SU-DHL-6 (cell line): ENCODE results near the gene GRXCR2.

Source experiments
- H2AFZ ChIP-seq: fragments of 200-600 bp; sonication (generic); 2 replicates; pipeline ENCODE4 v1.6.1; 2014; ENCODE audit warnings: low read depth, mild to moderate bottlenecking, moderate library complexity, mixed read lengths, antibody characterized with exemption, low read length; ENCODE audit not compliant: severe bottlenecking
- H3F3A ChIP-seq: fragments of 200-600 bp; shearing (Covaris generic); 2 replicates; pipeline ENCODE4 v1.6.0; 2016; ENCODE audit warnings: antibody characterized with exemption, mild to moderate bottlenecking; ENCODE audit not compliant: insufficient read depth
- H3K27ac ChIP-seq: fragments of 200-600 bp; sonication (generic); 2 replicates; pipeline ENCODE4 v1.5.1; 2016; ENCODE audit warnings: low read depth, mild to moderate bottlenecking, low read length, moderate library complexity, mixed read lengths
- H3K27me3 ChIP-seq: fragments of 200-600 bp; sonication (generic), shearing (Covaris generic); 2 replicates; pipeline ENCODE4 v1.6.0; 2014; ENCODE audit warnings: mild to moderate bottlenecking, low read length
- H3K36me3 ChIP-seq: fragments of 200-600 bp; sonication (generic); 2 replicates; pipeline ENCODE4 v1.6.1; 2014; ENCODE audit warnings: mild to moderate bottlenecking, low read length, mixed read lengths
- H3K4me2 ChIP-seq: fragments of 300-600, 200-600 bp; shearing (Covaris generic), sonication (generic); 2 replicates; pipeline ENCODE4 v1.6.0; 2014; ENCODE audit warnings: low read length, low read depth, mild to moderate bottlenecking; ENCODE audit not compliant: poor library complexity, severe bottlenecking
- H3K4me3 ChIP-seq: fragments of 200-600 bp; sonication (generic); 2 replicates; pipeline ENCODE4 v1.5.1; 2014; ENCODE audit warnings: antibody characterized with exemption, low read length, mild to moderate bottlenecking, mixed read lengths; ENCODE audit not compliant: insufficient read depth, poor library complexity, severe bottlenecking
- H3K79me2 ChIP-seq: fragments of 200-600 bp; sonication (generic); 2 replicates; pipeline ENCODE4 v1.6.1; 2014; ENCODE audit warnings: mild to moderate bottlenecking, low read length, moderate library complexity; ENCODE audit not compliant: insufficient read depth
- H3K9ac ChIP-seq: fragments of 200-600 bp; sonication (generic); 2 replicates; pipeline ENCODE4 v1.7.0; 2014; ENCODE audit warnings: mild to moderate bottlenecking, low read length
- H3K9me2 ChIP-seq: fragments of 200-600 bp; sonication (generic); replicated peaks from 2 replicates; pipeline ENCODE4 v1.6.1; 2014; ENCODE audit warnings: low read length; ENCODE audit not compliant: insufficient read depth
- H3K9me3 ChIP-seq: fragments of 200-600 bp; sonication (generic); 2 replicates; pipeline ENCODE4 v1.6.1; 2014; ENCODE audit warnings: low read length, mixed read lengths; ENCODE audit not compliant: insufficient read depth
- H4K20me1 ChIP-seq: fragments of 200-600 bp; sonication (generic); 2 replicates; pipeline ENCODE4 v1.6.1; 2014; ENCODE audit warnings: low read depth, mild to moderate bottlenecking, antibody characterized with exemption, low read length, moderate library complexity, mixed read lengths
- EZH2phosphoT487 ChIP-seq: fragments of 200-600 bp; sonication (generic), shearing (Covaris generic); conservative IDR thresholded peaks from 2 replicates; pipeline ENCODE4 v1.6.1; 2018; ENCODE audit warnings: mild to moderate bottlenecking, antibody characterized with exemption, low read length, moderate library complexity, mixed read lengths
- TF ChIP-seq, protein P1 (sequence below): fragments of 200-600 bp; sonication (generic); IDR thresholded peaks from one replicate; pipeline ENCODE4 v1.5.1; 2017; ENCODE audit warnings: antibody characterized with exemption, mild to moderate bottlenecking, low read length, moderate library complexity; ENCODE audit not compliant: insufficient read depth, poor library complexity, severe bottlenecking

GRXCR2 gene

DNA sequence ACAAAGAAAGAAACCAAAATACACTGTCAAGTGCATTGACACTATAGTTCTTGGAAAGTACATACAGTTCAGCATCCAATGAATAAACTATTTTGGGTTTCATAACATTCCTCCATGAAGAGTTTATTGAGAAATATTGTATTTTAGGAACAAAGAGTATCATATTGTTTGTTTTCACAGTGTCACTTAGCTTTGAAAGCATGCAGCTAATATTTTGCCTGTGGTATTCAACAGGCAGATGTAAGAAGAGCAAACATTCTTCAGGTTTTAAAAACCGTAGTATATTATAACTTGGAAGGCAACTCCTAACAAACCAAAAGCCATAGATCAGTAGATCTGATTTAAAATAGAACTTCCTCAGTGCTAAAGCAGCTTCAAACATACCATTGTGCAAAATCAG lies 42.2 kb downstream of the GRXCR2 start:
- no peaks in the 10 kb centered on the region for H3F3A ChIP-seq
- H4K20me1 ChIP-seq, result no peaks in the 10 kb centered on the region
- H3K9me2 ChIP-seq, result no peaks in the 10 kb centered on the region
- no peaks in the 10 kb centered on the region for H3K9me3 ChIP-seq
- H3K79me2 ChIP-seq, result no peaks in the 10 kb centered on the region
- H3K27me3 ChIP-seq, result no peaks in the 10 kb centered on the region
- no peak overlapping the region for H3K27ac ChIP-seq
- H3K9ac ChIP-seq, result no peak overlapping the region
- no peak overlapping the region for H3K4me2 ChIP-seq
- H3K4me3 ChIP-seq, result no peak overlapping the region
- no peaks in the 10 kb centered on the region for H3K36me3 ChIP-seq
- H2AFZ ChIP-seq, result no peak overlapping the region
- TF ChIP-seq, protein P1, sequence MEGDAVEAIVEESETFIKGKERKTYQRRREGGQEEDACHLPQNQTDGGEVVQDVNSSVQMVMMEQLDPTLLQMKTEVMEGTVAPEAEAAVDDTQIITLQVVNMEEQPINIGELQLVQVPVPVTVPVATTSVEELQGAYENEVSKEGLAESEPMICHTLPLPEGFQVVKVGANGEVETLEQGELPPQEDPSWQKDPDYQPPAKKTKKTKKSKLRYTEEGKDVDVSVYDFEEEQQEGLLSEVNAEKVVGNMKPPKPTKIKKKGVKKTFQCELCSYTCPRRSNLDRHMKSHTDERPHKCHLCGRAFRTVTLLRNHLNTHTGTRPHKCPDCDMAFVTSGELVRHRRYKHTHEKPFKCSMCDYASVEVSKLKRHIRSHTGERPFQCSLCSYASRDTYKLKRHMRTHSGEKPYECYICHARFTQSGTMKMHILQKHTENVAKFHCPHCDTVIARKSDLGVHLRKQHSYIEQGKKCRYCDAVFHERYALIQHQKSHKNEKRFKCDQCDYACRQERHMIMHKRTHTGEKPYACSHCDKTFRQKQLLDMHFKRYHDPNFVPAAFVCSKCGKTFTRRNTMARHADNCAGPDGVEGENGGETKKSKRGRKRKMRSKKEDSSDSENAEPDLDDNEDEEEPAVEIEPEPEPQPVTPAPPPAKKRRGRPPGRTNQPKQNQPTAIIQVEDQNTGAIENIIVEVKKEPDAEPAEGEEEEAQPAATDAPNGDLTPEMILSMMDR, result no peak
- TF ChIP-seq EZH2phosphoT487, result no peak

DNA sequence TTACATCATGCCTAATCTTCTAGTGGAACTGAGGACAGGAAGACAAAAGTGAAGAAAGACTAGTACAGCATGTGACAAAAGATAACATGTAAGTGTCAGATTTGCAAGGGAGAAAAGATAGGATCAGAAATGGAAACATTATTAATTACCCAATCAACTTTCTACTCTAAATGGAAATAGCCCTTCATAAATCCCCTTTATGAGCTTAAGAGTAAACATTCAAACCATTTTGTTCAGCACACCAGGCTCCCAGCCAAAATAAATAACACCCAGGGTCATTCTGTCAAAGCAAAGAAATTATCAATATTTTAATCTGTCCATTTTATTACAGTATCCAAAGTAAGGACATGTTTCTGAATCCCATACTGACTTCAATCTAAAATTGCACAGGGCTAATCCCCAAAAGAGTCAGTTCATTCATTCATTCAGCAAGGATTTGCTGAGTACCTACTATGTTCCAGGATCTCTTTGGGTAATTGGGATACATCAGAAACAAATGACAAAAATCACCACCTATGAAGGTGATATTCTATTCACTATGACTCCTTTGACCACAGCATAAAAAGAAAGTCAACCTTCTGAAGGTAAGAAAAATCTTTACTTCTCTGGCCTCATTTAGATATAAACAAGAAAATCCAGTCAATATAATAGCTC lies 43.0 kb downstream of the GRXCR2 start:
- Histone ChIP-seq H3K79me2 (no peaks in the 10 kb centered on the region), H3F3A (no peaks in the 10 kb centered on the region), H3K9ac (no peak overlapping the region), H3K4me2 (no peak overlapping the region), H3K4me3 (no peak overlapping the region), H3K36me3 (no peaks in the 10 kb centered on the region), H3K27me3 (no peaks in the 10 kb centered on the region), H4K20me1 (no peaks in the 10 kb centered on the region), H2AFZ (no peak overlapping the region), H3K9me2 (no peaks in the 10 kb centered on the region), H3K27ac (no peak overlapping the region), H3K9me3 (no peaks in the 10 kb centered on the region)
- no peak for TF ChIP-seq EZH2phosphoT487
- TF ChIP-seq, protein P1, result no peak

DNA sequence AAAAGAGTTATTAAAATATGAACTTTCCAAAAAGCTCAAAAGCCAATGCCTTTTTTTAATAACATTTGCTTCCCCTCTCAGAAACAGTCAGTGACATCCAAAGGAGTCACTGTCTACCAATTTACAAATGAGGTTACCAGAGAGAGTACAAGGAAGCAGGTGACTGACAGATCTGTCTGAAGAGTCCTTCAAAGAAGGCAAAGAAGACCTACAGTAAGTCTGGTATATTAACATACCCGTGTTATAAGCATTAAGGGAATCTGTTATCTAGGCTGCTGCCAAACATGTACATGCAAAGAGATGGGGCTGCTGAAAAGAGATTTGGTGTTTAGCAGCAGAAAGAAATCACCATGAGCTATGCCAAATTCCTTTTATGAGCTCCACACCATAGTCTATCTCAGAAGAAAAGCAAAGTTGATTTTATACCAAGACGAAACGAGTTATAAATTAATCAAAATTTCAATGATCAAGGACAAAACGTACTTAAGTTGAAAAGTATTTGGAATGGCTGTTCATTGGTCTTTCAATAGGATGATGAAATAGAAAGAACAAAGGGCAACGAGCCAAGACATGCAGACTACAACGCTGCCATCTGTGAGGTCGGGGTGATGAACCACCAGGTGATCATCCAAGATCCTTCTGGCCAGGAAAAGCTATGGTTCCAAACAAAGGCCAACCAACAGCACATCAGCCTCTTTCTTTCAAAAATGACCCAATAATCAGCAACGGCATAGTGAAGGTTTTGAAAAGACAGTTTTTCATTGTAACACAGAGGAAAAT lies 45.7 kb downstream of the GRXCR2 start:
- no peaks in the 10 kb centered on the region for H3K9me2 ChIP-seq
- H3F3A ChIP-seq, result no peaks in the 10 kb centered on the region
- no peaks in the 10 kb centered on the region for H3K27me3 ChIP-seq
- no peak overlapping the region for H3K4me3 ChIP-seq
- H2AFZ ChIP-seq, result no peak overlapping the region
- H3K4me2 ChIP-seq, result no peak overlapping the region
- no peaks in the 10 kb centered on the region for H4K20me1 ChIP-seq
- H3K27ac ChIP-seq, result no peak overlapping the region
- TF ChIP-seq, protein P1, result no peak
- TF ChIP-seq EZH2phosphoT487, result no peak
- H3K9ac ChIP-seq, result no peak overlapping the region
- no peaks in the 10 kb centered on the region for H3K36me3 ChIP-seq
- no peaks in the 10 kb centered on the region for H3K9me3 ChIP-seq
- no peaks in the 10 kb centered on the region for H3K79me2 ChIP-seq
